Measurements from ENCODE around the gene CERKL.

CERKL gene

GRCh38 chr2:181648478-181649155, 8.3 kb downstream of the CERKL start:
- no peak for DNase-seq (ENCODE audit: low read depth)
- no peak for TF ChIP-seq CTCF (IDR thresholded peaks at IDR 0.05; ENCODE audit: low read length, missing control alignments)
- H3K4me3 ChIP-seq (replicated peaks; ENCODE audit: low read depth, low read length), result no peak overlapping the region

- H3K4me3 ChIP-seq (replicated peaks; ENCODE audit: low read depth, low read length), result no peak overlapping the region
- no peak for DNase-seq (ENCODE audit: low read depth)
- TF ChIP-seq CTCF (IDR thresholded peaks at IDR 0.05; ENCODE audit: low read length, missing control alignments), result no peak
These were observed 10.4 kb downstream of the CERKL start for GRCh38 chr2:181646415-181646987.

GRCh38 chr2:181643151-181643550, 13.8 kb downstream of the CERKL start:
- H3K4me3 ChIP-seq (replicated peaks; ENCODE audit: low read depth, low read length), result no peak overlapping the region
- no peak for TF ChIP-seq CTCF (IDR thresholded peaks at IDR 0.05; ENCODE audit: low read length, missing control alignments)
- DNase-seq (ENCODE audit: low read depth), result no peak

DNA sequence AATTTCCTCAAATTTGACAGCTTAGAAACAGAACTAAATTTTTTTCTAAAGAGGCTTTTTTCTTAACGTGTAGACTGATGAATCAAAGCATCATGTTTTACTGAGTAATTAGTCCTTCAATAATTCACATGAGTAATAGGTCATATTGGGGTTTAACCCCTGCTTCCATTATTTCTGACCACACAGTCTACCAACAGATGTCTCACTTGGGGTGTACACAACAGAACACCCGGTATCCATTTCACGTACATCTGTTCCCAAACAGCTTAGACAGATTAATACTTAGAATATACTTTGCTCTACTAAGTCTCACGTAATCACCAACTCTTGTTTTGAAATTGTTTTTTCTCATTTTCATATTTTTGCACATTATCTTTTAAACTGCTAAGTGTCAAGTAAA, 14.8 kb downstream of the CERKL start:
- no peak overlapping the region for H3K4me3 ChIP-seq (replicated peaks; ENCODE audit: low read depth, low read length)
- no peak for TF ChIP-seq CTCF (IDR thresholded peaks at IDR 0.05; ENCODE audit: low read length, missing control alignments)
- DNase-seq (ENCODE audit: low read depth), result no peak

GRCh38 chr2:181639686-181640085, 17.2 kb downstream of the CERKL start:
- no peak overlapping the region for H3K4me3 ChIP-seq (replicated peaks; ENCODE audit: low read depth, low read length)
- no peak for TF ChIP-seq CTCF (IDR thresholded peaks at IDR 0.05; ENCODE audit: low read length, missing control alignments)
- DNase-seq (ENCODE audit: low read depth), result no peak

DNA sequence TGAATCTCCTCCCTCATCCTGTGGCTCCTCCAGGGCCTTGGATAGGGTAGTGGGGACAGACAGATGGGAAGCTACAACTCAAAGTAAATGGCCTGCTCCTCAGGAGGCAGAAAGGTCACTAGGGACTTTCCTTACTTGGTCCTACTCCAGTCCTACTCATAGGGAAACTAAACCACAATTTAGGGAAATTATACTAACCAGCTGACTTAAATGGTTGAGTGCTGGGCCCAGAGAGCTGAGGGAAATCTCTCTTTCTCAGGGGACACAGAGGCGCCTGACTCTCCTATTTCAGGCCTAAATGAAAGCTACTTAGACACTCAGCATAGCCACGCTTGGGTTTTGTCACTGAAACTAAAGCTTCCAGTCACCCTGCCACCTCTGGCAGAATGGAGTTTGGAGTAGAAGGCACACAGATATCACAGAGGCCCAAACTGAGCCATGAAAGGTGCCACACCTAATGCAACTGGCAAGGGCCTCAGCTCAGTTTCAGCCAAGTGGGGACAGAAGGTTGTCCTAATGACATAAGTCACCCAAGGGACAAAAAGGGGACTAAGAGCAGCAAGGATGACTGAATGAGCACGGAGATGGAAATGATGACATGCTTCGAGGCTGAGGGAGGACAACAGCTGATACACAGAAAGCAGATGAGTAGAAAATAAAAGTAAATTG, 24.0 kb downstream of the CERKL start:
- DNase-seq (ENCODE audit: low read depth), result no peak
- H3K4me3 ChIP-seq (replicated peaks; ENCODE audit: low read depth, low read length), result no peak overlapping the region
- TF ChIP-seq CTCF (IDR thresholded peaks at IDR 0.05; ENCODE audit: low read length, missing control alignments), result no peak
